Panc1 (cell line): ENCODE results near the gene DTX3.
"Not testable (repeated sequence)": the region's sequence is repeated elsewhere in the genome, so short reads cannot be mapped to it uniquely, and the experiment has no call there.

Experiments used
- CTCF ChIP-seq: fragments of 450-650 bp; IDR thresholded peaks from 2 replicates; pipeline ENCODE4 v1.5.1; 2017; ENCODE audit warnings: mild to moderate bottlenecking
- POLR2AphosphoS5 ChIP-seq: IDR thresholded peaks from 2 replicates; pipeline ENCODE4 v1.6.1; 2012; ENCODE audit warnings: mild to moderate bottlenecking, low read depth, low read length, moderate library complexity
- REST ChIP-seq, 2 experiments: IDR thresholded peaks; 2 replicates each; pipeline ENCODE4 v1.6.1; 2011 to 2012; ENCODE audit warnings: low read depth in 2 of 2, control low read depth in 1 of 2, low read length in 1 of 2, mild to moderate bottlenecking in 1 of 2, moderate library complexity in 1 of 2; ENCODE audit not compliant: insufficient read depth in 1 of 2

- not testable (repeated sequence) for TF ChIP-seq CTCF; REST (IDR thresholded peaks at IDR 0.05; ENCODE audit: insufficient read depth in 1 of 2, low read depth in 2 of 2, low read length in 1 of 2); POLR2AphosphoS5
These were observed 42.0 kb downstream of the DTX3 start for GRCh38 chr12:57646659-57647049.
